Fibroblast of villous mesenchyme (primary cell): Measurements from ENCODE around the gene TCF7. TPM values are rescaled to one million over a fixed set of nuclear protein-coding genes. Genes with fewer than 3 reads are reported as not detected.

Source experiments
- DNase-seq: peaks from one replicate; pipeline ENCODE4 v3.0.0-alpha.2; 2010; ENCODE audit warnings: low read depth
- H3K4me3 ChIP-seq: 2 replicates; pipeline ENCODE4 v1.5.1; 2011; ENCODE audit warnings: low read depth, mild to moderate bottlenecking, low read length
- CTCF ChIP-seq: IDR thresholded peaks from 2 replicates; pipeline ENCODE4 v1.5.1; 2012; ENCODE audit warnings: low read depth, mild to moderate bottlenecking, low read length; ENCODE audit not compliant: insufficient read depth
- total RNA-seq: library from RNA; depleted of rRNA; stranded (reverse); fragments of >200 nt; gene quantifications from 2 replicates; pipeline ENCODE4 v1.2.3, GENCODE V29; 2012

Gene TCF7
- total RNA-seq: under 0.01 and 0.97 TPM in 2 replicates

GRCh38 chr5:134113902-134114875 is at the start of gene TCF7:
Gene TCF7 (plus strand): TSS chr5:134114681. CDS start chr5:134114907, 226 bp downstream.
- DNase-seq: peak; percentile 76

GRCh38 chr5:134069553-134069952 is 44.9 kb upstream of the TCF7 start:
- no peak for DNase-seq

More at GRCh38 chr5:134113902-134114875, at the start of gene TCF7:
- peak within 1 kb of the TSS; percentile 71 for H3K4me3 ChIP-seq
- TF ChIP-seq CTCF: no peak

GRCh38 chr5:134070725-134071613 is 43.5 kb upstream of the TCF7 start:
- peak; percentile 34 for DNase-seq
- TF ChIP-seq CTCF: peak; percentile 7
- H3K4me3 ChIP-seq: peak overlapping the region; percentile 18

More at GRCh38 chr5:134069553-134069952, 44.9 kb upstream of the TCF7 start:
- no peak overlapping the region for H3K4me3 ChIP-seq
- TF ChIP-seq CTCF: no peak

GRCh38 chr5:134071614-134072207 is 42.8 kb upstream of the TCF7 start:
- no peak overlapping the region for H3K4me3 ChIP-seq
- no peak for TF ChIP-seq CTCF
- DNase-seq: no peak

GRCh38 chr5:134072471-134073210 is 41.8 kb upstream of the TCF7 start:
- TF ChIP-seq CTCF: no peak
- H3K4me3 ChIP-seq: no peak overlapping the region
- DNase-seq: no peak

- no peak for DNase-seq
- H3K4me3 ChIP-seq: no peak overlapping the region
- TF ChIP-seq CTCF: no peak
Measured at GRCh38 chr5:134073404-134073803, 41.1 kb upstream of the TCF7 start.
